ENCODE results near the gene PACS1.

DNA sequence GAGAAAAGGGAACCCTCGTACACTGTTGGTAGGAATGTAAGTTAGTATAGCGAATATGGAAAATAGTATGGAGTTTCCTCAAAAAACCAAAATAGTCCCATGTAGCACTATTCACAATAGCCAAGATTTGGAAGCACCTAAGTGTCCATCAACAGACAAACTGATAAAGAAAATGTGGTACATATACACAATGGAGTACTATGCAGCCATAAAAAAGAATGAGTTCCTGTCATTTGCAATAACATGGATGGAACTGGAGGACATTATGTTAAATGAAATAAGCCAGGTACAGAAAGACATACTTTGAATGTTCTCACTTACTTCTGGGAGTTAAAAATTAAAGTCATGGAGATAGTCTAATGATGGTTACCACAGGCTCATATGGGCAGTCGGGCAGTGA is 134.3 kb downstream of the PACS1 start:
- no peak for TF ChIP-seq CTCF (IDR thresholded peaks at IDR 0.05; ENCODE audit: low read depth, low read length)
- no peak for TF ChIP-seq EZH2phosphoT487 (IDR thresholded peaks at IDR 0.05; ENCODE audit: low read depth)
